NK-92 (cell line): Measurements from ENCODE around the gene HMCN2.

Source experiments
- DNase-seq: peaks from one replicate; lab custom pipeline; 2025; ENCODE audit not compliant: unreplicated experiment; lab: John Stamatoyannopoulos, UW

Gene HMCN2

GRCh38 chr9:130480673-130481072 is 215.1 kb downstream of the HMCN2 start:
- DNase-seq, result no peak

GRCh38 chr9:130482463-130482862 is 216.9 kb downstream of the HMCN2 start:
- no peak for DNase-seq

- DNase-seq, result no peak
These were observed 217.9 kb downstream of the HMCN2 start for GRCh38 chr9:130483371-130483971.
